Globus pallidus (tissue), 1 donor: ENCODE results near the gene NPPC.
"Not testable (repeated sequence)": the region's sequence is repeated elsewhere in the genome, so short reads cannot be mapped to it uniquely, and the experiment has no call there.

Experiments used
- DNase-seq: peaks from one replicate; pipeline ENCODE4 v3.0.0-alpha.2; 2015; ENCODE audit warnings: low spot score

The NPPC gene

GRCh38 chr2:231884438-231885140, 41.6 kb downstream of the NPPC start:
- DNase-seq, result no peak

DNA sequence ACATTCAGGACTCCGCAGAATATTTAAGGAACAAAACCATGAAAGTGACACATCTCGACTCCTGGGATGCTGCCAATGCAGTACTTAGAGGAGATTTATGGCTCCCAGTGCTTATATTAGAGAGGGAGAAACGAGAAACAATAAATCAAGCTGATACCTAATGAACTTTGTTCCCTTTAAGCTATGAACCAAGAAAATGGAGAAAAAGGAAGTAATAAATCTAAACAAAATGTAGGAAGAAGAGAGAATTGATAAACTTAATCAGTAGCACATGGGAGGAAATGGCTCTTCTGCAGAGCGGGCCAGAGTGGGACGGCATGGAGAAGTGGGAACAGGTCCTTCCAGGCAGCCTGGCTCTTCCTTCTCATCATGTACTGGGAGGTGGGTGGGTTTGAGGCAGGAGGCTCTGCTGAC, 42.7 kb downstream of the NPPC start:
- DNase-seq, result no peak

GRCh38 chr2:231882646-231883045, 43.5 kb downstream of the NPPC start:
- DNase-seq, result no peak

DNA sequence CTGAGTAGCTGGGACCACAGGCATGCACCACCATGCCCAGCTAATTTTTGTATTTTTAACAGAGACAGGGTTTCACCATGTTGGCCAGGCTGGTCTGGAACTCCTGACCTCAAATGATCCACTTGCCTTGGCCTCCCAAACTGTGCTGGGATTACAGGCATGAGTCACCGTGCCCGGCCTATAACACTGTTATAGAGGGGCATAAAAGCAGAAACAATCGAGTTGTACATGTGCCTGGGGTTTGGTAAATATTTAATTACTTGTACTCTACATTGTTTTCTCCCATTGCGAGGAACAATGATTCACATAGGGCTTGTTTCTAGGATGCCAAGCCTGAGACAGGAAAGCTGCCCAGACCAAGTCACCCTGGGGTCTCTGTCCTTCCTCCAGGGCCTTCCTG, 45.8 kb downstream of the NPPC start:
- not testable (repeated sequence) for DNase-seq

DNA sequence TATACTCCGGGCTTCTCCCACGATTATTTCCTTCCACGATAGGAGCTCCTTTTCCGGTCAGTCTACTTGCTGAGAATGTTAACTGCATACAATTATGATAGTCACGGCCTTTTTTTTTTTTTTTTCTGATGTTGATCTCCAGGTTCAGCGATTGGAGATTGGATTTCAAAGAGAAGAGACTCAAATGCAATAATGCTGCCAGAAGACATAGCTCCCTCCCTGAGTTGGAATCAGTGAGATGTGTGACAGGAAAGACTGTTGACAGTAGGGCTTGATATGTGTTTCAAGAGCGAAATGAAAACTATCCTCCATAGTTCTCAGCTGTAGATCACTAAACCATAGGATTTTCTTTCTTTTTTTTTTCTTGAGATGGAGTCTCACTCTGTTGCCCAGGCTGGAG, 47.0 kb downstream of the NPPC start:
- no peak for DNase-seq

GRCh38 chr2:231877533-231878456, 48.4 kb downstream of the NPPC start:
- no peak for DNase-seq

DNA sequence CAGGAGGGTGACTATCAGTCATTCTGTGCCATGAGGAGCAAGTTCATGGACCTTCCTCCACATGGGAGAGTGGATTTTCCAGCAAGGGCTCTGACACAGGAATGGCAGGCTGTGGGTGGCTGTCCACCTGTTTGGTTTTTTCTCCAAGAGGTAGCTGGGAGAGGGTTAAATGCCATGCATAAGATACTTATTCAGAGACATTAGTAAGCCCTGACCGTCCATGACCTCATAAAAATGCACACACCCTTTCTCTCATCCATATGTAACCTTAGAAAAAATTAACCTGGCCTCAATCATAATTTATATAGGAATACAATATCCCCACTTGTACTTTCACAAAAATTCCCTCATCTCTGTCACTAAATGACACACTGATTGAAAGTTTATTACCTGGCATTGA, 51.3 kb downstream of the NPPC start:
- DNase-seq, result no peak
